ENCODE results near the gene SFXN4.
"Not testable (repeated sequence)": the region's sequence is repeated elsewhere in the genome, so short reads cannot be mapped to it uniquely, and the experiment has no call there.

The SFXN4 gene

GRCh38 chr10:119107771-119108170, 57.7 kb downstream of the SFXN4 start:
- DNase-seq (ENCODE audit: low spot score) = not testable (repeated sequence)

GRCh38 chr10:119107106-119107505, 58.4 kb downstream of the SFXN4 start:
- DNase-seq (ENCODE audit: low spot score) = not testable (repeated sequence)

- not testable (repeated sequence) for DNase-seq (ENCODE audit: low spot score)
These were observed 59.6 kb downstream of the SFXN4 start for GRCh38 chr10:119105899-119106298.

GRCh38 chr10:119105155-119105554, 60.4 kb downstream of the SFXN4 start:
- DNase-seq (ENCODE audit: low spot score) = no peak

GRCh38 chr10:119104654-119105015, 60.9 kb downstream of the SFXN4 start:
- DNase-seq (ENCODE audit: low spot score) = peak; percentile 11

GRCh38 chr10:119103903-119104653, 61.4 kb downstream of the SFXN4 start, which contains the start of gene DENND10:
TSS of gene DENND10 (plus strand) at chr10:119104113. CDS start at chr10:119104143, 30 bp downstream.
- peak; percentile 78 for DNase-seq (ENCODE audit: low spot score)

- no peak for DNase-seq (ENCODE audit: low spot score)
These were observed 62.1 kb downstream of the SFXN4 start for GRCh38 chr10:119103241-119103902.

GRCh38 chr10:119101366-119102098, 64.0 kb downstream of the SFXN4 start:
- DNase-seq (ENCODE audit: low spot score) = no peak

GRCh38 chr10:119100434-119101238, 64.9 kb downstream of the SFXN4 start:
- no peak for DNase-seq (ENCODE audit: low spot score)

- DNase-seq (ENCODE audit: low spot score) = no peak
These were observed 66.9 kb downstream of the SFXN4 start for GRCh38 chr10:119098576-119098975.

- not testable (repeated sequence) for DNase-seq (ENCODE audit: low spot score)
These were observed 68.7 kb downstream of the SFXN4 start for GRCh38 chr10:119096641-119097415.

GRCh38 chr10:119095640-119096039, 69.9 kb downstream of the SFXN4 start:
- DNase-seq (ENCODE audit: low spot score) = no peak

GRCh38 chr10:119090968-119091367, 74.5 kb downstream of the SFXN4 start:
- DNase-seq (ENCODE audit: low spot score) = no peak

All from cerebellar cortex (tissue), 1 donor.